ENCODE results near the gene SYT8.

SYT8 gene

GRCh38 chr11:1827095-1827813 is 7.5 kb upstream of the SYT8 start (continued):
- peak; percentile 65 for TF ChIP-seq ZFHX2 (tag by site-specific recombination; conservative IDR thresholded peaks at IDR 0.05)
- TF ChIP-seq ZNF514 (tag by site-specific recombination; IDR thresholded peaks at IDR 0.05), result no peak
- TF ChIP-seq ZNF518A (tag by site-specific recombination; conservative IDR thresholded peaks at IDR 0.05; ENCODE audit: low read depth), result no peak
- no peak for TF ChIP-seq KLF7 (tag by site-specific recombination; IDR thresholded peaks at IDR 0.05; ENCODE audit: borderline replicate concordance)
- TF ChIP-seq KLF10 (tag by site-specific recombination; IDR thresholded peaks at IDR 0.05), result no peak
- TF ChIP-seq ZNF302 (tag by site-specific recombination; IDR thresholded peaks at IDR 0.05; ENCODE audit: low read depth), result no peak
- no peak for TF ChIP-seq ZNF433 (tag by site-specific recombination; IDR thresholded peaks at IDR 0.05; ENCODE audit: low read depth)
- TF ChIP-seq ZNF555 (tag by site-specific recombination; conservative IDR thresholded peaks at IDR 0.05), result no peak
- peak; percentile 24; the same call in 1 of the 2 replicates for TF ChIP-seq ZNF600 (tag by site-specific recombination; IDR thresholded peaks at IDR 0.05)
- no peak for TF ChIP-seq ZNF202 (tag by site-specific recombination; IDR thresholded peaks at IDR 0.05; ENCODE audit: borderline replicate concordance)
- TF ChIP-seq ZNF121 (tag by site-specific recombination; IDR thresholded peaks at IDR 0.05), result no peak
- TF ChIP-seq BCL6B (tag by site-specific recombination; IDR thresholded peaks at IDR 0.05), result no peak
- no peak for TF ChIP-seq ZSCAN5A (tag by site-specific recombination; IDR thresholded peaks at IDR 0.05)
- peak; percentile 54; the same call in 1 of the 2 replicates for TF ChIP-seq ZBTB10 (tag by site-specific recombination; IDR thresholded peaks at IDR 0.05)
- TF ChIP-seq ZNF701 (tag by site-specific recombination; IDR thresholded peaks at IDR 0.05), result no peak
- no peak for TF ChIP-seq ZNF211 (tag by site-specific recombination; IDR thresholded peaks at IDR 0.05; ENCODE audit: low read depth)
- no peak for TF ChIP-seq ZBTB7A (tag by site-specific recombination; IDR thresholded peaks at IDR 0.05; ENCODE audit: low read depth)
- no peak for TF ChIP-seq ZNF449 (tag by site-specific recombination; IDR thresholded peaks at IDR 0.05)
- no peak for TF ChIP-seq GLI4 (tag by site-specific recombination; IDR thresholded peaks at IDR 0.05)
- TF ChIP-seq ATF2 (tag by site-specific recombination; IDR thresholded peaks at IDR 0.05; ENCODE audit: low read depth), result no peak
- TF ChIP-seq WT1 (tag by site-specific recombination; IDR thresholded peaks at IDR 0.05), result no peak
- no peak for TF ChIP-seq ZNF707 (tag by site-specific recombination; IDR thresholded peaks at IDR 0.05)

Data from HEK293 (cell line).